GF-D8 (cell line): ENCODE data around the gene GHRL.
A peak's percentile ranks its signal among the peaks of the same experiment; 100 is the strongest.
"Not testable (repeated sequence)": the region's sequence is repeated elsewhere in the genome, so short reads cannot be mapped to it uniquely, and the experiment has no call there.

Experiments used
- DNase-seq: peaks from one replicate; lab custom pipeline; 2025; lab: John Stamatoyannopoulos, UW

GHRL gene

GRCh38 chr3:10273702-10274305, 18.9 kb downstream of the GHRL start:
- DNase-seq, result no peak

DNA sequence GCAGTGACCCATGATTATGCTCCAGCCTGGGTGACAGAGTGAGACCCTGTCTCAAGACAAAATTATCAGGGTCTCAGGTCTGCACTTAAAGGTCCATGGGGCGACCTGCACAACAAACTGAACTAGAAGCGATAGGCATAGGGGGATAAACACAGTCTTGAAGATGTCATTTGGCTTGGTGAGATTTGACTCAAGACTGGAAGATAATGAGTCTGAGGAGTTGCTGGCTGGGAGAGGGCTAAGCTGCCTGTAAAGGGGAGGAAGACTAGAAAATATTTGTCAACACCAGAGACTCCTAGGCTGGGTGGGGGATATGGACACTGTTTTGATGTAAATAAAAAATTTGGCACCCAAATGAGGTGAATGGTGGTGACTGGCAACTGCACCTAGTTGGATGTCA, 19.8 kb downstream of the GHRL start:
- no peak for DNase-seq

GRCh38 chr3:10272476-10272875, 20.3 kb downstream of the GHRL start:
- DNase-seq, result not testable (repeated sequence)

DNA sequence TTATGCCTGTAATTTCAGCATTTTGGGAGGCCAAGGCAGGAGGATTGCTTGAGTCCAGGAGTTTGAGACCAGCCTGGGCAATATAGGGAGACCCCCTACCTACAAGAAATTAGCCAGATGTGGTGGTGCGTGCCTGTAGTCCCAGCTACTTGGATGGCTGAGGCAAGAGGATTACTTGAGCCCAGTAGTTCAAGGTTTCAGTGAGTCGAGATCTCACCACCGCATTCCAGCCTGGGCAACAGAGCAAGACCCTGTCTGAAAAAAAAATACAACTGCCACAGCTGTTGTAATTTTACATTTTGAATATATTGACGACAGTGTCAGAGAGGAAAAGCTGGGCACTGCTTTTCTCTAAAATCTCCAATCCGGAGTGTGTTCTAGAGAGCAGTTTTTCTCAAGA, 23.3 kb downstream of the GHRL start:
- DNase-seq, result no peak

DNA sequence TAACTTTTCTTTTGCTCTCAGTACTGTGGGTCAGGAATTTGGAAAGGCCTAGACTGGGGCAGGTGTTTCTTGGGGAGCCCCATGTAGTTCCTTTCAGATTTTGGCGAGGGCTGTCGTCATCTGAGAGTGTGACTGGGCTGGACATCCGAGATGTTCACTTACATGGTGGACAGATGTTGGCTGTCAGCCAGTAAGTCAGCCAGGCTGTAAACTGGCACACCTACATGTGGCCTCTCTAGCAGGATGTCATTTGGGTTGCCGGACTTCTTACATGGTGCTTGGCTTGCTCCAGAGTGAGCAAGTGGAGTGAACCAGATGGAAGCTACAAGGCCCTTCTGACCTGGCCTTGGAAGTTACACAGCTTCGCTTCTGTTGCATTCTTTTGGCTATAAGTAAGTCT, 23.8 kb downstream of the GHRL start:
- DNase-seq, result no peak

DNA sequence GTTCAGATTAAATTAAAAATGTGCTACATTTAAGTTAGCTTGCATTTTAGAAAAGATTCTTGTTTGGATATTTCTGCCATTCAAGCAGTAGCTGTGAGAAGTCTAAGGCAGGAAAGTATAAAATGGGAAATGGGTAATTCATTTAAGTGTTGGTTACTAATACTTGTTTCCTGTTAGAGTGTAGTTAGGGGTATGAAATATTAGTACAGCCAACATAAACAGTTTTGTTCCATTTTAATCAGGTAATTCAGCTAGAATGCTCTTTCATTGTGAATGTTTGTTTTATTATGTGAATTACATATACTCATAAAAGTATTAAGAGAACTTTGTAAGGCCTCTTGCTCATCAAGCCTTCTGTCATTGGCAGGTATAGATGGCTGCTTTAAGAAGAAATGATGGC, 24.6 kb downstream of the GHRL start:
- DNase-seq, result no peak

GRCh38 chr3:10266936-10267335, 25.8 kb downstream of the GHRL start:
- not testable (repeated sequence) for DNase-seq

DNA sequence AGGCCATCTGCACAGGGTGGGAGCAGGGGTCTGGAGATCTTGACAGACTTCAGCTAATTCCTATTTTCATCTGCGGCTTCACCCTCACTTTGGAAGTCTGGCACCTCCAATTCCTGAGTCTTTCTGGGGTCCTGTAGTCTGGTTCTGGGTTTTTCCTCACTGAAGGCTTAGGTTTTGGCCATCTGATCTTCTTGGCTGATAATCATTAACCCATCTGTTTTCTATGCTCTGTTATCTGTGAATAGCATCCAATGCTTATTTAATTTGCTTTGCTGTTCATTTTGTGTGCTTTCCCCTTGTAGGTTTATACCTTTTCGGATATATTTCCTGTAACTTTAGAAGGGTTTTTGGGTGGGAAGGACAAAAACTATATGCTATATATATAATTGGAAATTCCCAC, 26.9 kb downstream of the GHRL start:
- DNase-seq, result no peak

DNA sequence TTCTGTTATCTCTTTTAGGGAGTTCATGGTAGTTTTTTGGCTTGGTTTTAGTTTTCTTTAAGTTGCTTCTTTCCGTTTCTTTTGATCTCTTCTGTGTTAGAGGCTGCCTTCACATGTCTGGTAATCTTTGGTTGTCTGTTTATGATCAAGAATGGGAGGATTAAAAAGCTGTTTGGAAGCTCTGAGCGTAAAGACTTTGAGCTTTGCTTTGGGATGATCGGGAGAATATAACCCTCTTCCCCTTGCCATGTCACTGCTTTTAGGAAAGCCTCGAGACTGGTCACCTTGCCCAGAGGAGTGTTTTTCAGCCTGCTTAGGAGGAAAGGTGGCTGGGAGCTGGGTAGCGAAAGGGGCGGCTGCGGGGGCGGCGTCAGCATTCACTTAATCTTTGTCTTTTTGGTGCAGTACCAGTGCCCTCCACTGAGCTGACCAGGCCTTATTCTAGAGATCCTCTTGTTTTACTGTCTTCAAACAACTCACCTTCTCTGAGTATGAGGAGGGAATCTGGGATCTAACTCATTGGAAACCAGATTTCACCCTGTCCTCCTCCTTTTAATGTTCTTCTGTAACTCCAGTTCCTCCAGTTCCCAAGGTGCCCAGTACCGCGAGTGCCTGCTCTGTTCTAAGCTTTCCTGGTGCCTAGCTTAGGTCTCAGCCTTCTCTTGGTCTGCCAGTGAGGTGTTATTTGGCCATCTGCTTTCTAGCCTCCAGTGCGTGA, 28.9 kb downstream of the GHRL start:
- DNase-seq, result no peak

DNA sequence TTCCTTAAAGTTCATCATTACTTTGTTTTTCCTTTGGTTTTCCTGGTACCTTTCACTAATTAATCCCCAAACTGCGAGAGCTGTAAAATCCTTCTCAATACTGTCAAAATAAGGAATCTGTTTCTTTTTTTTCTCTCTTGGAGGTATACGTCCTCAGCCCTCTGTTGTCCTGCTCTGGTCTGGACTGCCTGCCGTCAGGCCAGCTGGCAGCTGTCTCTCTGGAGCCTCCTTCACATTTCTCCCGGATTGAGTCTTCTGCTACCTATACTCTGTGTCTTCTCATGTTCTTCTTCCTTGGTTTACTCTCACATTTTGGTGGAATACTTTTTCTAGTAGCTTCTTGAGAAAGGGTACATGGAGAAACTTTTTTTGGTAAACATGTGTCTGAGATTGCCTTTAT, 30.7 kb downstream of the GHRL start:
- DNase-seq, result no peak

GRCh38 chr3:10260211-10260701, 32.5 kb downstream of the GHRL start:
- DNase-seq, result no peak

DNA sequence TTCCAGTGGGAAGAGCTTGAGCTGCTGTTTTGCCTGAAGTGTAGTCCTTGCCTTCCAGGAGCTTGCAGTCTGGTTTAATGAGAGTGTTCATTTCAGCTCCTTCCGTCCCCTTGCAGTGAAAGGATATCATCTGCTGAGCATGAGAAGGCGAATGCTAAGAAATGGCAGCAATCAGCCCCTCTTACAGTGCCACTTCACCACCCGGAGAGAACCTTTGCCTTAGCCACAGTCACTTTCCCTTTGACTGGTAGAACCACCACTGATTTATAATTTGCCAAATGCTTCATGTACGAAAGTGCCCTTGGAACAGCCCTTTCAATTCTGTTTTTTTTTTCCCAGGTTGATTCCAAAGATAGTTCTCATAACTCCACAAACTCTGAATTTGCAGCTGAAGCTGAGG, 32.9 kb downstream of the GHRL start:
- DNase-seq, result no peak

DNA sequence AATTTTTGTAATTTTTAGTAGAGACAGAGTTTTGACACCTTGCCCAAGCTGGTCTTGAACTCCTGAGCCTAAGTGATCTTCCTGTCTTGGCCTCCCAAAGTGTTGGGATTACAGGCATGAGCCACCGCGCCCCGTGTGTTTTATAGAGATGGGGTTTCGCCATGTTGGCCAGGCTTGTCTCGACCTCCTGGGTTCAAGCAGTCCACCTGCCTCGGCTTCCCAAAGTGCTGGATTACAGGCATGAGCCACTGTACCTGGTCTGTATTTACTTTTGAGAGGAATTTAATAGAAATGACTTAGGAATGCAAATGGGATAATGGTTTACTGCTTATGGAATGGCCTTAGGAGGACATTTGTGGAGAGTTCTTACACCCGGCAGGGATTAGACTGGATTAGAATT, 33.7 kb downstream of the GHRL start:
- DNase-seq, result no peak

DNA sequence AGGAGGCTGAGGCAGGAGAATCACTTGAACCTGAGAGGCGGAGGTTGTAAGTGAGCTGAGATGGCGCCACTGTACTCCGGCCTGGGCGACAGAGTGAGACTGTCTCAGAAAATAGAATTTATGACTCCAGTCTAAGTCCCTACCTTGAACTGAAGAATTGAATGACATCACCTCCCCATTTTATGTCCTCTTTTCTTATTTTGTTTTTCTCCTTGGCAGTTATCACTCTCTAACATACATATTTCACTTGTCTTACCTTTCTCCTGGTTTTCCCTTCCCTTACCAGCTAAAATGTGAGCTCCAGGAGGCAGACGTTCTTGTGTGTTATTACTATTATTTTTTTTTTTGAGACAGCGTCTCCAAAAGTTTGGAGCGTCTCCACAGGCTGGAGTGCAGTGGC, 36.9 kb downstream of the GHRL start:
- DNase-seq, result no peak

GRCh38 chr3:10253731-10254130, 39.0 kb downstream of the GHRL start:
- no peak for DNase-seq

DNA sequence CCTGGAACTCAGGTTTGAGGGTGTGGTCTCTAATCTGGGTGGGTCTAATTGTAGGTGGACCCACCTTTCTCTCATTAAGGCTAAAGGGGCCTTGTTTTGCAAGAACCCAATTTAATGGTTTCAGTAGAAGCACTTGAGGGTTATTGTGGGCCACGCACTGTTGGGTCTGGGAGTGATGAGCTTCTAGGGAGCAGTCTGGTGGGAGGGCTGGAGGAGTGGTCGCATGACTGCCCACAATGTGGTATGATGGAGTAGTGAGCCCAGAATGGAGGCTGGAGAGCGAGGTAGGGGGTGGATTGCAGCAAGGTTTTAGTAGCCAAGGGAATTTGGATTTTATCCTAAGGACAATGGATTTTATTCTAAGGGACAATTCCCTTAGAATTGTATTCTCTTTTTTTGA, 41.7 kb downstream of the GHRL start:
- no peak for DNase-seq

DNA sequence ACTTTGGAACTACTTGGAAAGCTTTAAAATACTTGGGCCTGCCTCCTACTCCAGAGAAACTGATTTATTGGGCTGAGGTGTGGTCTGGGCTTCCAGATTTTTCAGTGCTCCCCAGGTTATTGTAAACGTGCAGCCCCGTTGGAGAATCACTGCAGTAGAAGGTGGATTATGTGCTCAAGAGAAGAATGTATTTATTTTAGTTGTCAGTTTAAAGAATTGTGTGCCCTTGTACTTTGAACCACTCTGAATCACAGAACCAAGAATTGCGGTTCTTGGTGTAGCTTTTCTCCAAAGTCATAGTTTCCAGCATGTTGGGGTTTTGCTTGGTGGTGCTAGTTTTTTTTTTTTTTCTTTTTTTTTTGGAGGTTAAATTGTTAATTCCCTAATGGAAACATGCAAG, 42.9 kb downstream of the GHRL start:
- DNase-seq, result no peak

- no peak for DNase-seq
These were observed 43.6 kb downstream of the GHRL start for GRCh38 chr3:10248984-10249748.

DNA sequence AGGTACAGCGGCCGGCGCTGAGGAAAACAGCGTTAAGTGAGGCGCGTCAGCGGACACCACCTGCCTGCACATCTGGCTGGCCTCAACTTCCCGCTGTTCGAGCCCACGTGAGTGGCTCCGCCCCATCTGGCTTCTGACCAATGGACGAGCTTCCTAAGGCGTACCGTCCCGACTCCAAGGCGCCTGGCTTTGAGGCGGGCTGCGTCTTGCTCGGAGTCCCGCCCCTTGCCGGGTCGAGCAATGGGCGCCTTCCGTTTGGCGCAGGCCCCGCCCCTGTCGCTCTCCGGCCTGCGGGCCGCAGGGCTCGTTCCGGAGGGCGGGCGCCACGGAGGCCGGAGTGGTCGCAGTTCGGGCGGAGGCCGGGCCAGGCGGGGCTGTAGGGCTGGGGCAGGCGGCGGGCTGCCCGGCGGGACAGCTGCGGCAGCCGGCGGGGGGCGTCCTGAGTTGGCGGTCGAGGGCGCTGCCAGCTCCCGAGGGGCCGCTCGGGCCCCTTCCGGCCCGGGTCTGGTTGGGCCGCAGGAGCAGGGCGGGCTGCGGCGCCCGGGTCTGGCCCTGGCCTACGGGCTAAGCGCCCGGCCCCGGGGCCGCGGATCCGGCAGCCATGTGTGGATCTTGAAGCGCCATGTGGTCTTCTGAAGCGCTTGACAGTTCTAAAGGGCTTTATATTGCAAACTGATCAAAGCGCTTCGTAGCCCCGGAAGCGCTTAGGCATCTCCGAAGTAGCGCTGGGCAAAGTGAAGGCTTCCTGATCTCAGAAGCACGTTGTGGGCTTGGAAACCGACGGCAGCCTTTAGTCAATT, 44.4 kb downstream of the GHRL start, which contains the start of gene TATDN2:
Gene TATDN2, plus strand, starts transcription at position 276 of the 800 bp plus-strand sequence. CDS start 742 bp downstream, outside the sequence.
- peak; percentile 89 for DNase-seq

GRCh38 chr3:10247679-10248183, 45.0 kb downstream of the GHRL start:
- no peak for DNase-seq

GRCh38 chr3:10245081-10245712, 47.5 kb downstream of the GHRL start:
- no peak for DNase-seq
